IPS-18c (cell line): ENCODE data around the gene C5orf52.

Experiments used
- H3K4me3 ChIP-seq: 2 replicates; pipeline ENCODE4 v1.7.0; 2013; ENCODE audit warnings: low read depth, mild to moderate bottlenecking, low read length, moderate library complexity; ENCODE audit not compliant: insufficient read depth
- H3K9me3 ChIP-seq: one replicate; pipeline ENCODE4 v1.6.1; 2013; ENCODE audit warnings: mild to moderate bottlenecking, low read length, moderate library complexity; ENCODE audit not compliant: control insufficient read depth, insufficient read depth

The C5orf52 gene

DNA sequence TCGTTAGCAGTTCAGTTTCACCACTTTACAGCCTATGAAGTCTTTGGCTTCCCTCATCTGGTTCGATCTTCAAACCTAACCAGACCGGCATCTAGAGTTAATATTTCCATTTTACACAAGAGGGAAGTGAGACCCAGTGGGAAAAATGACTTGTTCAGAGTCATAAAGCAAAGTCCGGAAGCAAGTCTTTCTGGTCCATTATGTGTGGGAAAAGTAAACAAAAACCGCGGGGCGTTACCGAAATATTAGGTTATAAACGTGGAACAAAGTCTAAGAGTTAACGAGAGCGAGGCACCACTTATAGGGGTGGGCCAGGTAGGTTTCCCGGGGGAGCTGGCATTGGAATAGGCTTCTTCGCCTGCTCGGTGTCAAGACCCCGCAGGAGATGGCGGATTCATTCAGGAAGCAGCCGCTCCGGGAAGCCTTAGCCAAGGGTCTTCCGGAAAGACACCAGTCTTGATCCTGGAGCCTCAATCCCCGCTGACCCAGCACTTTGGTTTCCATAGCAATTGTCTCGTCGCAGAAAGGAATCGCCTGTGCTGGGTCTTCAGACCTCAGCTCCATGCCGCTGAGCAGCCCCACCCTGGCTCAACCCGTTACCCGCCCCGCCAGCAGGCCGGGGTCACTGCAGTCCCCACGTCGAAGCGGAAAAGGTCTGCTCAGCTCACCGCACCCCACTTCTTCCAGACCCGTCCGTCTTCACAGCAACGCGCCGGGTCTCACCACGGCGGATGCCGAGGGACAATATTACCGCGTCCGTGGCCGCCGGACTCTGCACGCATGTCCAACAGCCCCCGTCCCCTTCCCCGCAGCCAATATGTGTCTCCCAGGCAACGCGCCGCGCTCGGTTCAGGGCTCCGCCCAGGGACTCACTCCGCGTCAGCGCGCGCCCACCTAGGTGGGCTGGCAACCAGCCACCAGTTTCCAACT is at the start of gene C5orf52:
Gene C5orf52, plus strand, starts transcription at position 872 of the 930 bp plus-strand sequence. CDS start 82 bp downstream, outside the sequence.
- Histone ChIP-seq H3K4me3 (peak within 1 kb of the TSS; percentile 64), H3K9me3 (no peaks in the 10 kb centered on the region)

DNA sequence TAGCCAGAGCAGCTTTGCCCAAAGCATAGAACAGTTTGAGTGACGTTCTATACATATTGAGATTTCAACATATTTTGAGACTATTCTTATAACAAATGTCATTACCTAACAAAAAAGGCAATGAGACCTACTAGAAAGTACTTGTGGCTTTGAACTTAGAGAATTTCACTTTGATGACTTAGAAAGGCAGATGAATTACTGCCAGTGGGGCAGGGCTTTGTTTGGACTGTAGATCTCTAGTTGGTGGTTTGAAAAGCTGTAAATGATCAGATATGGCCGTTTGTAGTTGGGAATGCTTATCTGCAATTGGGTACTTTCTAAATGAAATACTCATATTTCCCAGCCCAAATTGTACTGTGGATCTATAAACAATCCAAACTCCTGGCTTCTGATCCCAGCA is 47.2 kb upstream of the C5orf52 start:
- H3K4me3 ChIP-seq: no peak overlapping the region
- H3K9me3 ChIP-seq: no peaks in the 10 kb centered on the region

DNA sequence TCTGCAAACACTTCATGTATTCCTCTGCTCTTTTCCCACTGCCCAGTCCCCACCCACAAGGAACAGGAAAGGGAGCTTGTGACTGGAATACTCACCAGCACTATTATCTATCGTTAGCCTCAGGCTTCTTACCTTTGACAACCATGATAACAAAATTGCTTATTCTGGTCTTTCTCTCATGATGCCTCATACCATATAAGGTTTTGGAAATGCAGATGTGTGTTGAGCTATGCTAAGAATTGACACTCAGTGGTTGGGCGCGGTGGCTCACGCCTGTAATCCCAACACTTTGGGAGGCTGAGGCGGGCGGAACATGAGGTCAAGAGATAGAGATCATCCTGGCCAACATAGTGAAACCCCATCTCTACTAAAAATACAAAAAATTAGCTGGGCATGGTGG is 44.5 kb upstream of the C5orf52 start:
- Histone ChIP-seq H3K9me3 (no peaks in the 10 kb centered on the region), H3K4me3 (no peak overlapping the region)

DNA sequence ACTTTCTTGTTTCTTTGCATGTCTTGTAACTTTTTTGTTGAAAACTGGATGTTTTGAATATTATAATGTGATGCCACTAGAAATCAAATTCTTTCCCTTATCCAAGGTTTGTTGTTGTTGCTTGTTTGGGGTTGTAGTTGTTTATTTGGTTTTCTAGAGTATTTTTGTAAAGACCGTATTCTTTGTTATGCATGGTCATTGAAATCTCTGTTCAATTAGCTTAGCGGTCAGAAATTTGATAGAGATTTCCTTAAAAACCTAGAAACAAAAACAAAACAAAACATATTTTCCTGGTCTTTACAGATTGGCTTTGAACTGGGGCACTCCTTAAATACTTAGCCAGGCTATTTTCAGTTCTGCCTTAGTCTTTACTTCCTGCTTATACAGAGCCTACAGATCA is 41.0 kb upstream of the C5orf52 start:
- Histone ChIP-seq H3K9me3 (no peaks in the 10 kb centered on the region), H3K4me3 (no peak overlapping the region)

DNA sequence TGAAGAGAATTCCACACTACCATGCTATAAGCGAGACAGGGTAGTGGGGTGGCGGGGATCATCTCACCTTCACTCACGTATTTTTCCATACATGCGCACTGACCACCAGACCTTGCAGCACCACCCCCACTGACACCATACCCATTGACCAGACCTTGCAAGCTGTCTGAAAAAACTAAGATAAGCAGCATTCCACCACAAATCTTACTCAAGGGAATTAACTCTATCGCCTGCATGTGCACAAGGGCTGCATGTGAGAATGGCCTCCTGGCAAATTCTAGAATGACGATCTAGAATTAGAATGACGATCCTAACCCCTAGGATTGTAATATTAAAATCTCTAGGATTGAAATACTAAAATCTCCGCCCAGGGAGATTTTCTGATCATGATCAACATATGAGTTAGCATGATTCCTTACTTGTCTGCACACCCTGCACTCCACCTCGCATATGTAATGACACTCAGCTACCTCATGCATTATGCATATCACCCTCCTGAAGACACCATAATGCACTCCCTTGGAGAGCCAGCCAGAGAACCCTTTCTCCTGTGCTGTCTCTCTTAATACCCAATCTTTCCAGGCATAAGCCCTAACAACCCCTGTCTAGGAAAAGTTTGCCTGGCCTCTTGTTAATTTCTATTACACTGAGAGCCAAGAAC is 30.8 kb upstream of the C5orf52 start:
- H3K9me3 ChIP-seq: no peaks in the 10 kb centered on the region
- H3K4me3 ChIP-seq: no peak overlapping the region

DNA sequence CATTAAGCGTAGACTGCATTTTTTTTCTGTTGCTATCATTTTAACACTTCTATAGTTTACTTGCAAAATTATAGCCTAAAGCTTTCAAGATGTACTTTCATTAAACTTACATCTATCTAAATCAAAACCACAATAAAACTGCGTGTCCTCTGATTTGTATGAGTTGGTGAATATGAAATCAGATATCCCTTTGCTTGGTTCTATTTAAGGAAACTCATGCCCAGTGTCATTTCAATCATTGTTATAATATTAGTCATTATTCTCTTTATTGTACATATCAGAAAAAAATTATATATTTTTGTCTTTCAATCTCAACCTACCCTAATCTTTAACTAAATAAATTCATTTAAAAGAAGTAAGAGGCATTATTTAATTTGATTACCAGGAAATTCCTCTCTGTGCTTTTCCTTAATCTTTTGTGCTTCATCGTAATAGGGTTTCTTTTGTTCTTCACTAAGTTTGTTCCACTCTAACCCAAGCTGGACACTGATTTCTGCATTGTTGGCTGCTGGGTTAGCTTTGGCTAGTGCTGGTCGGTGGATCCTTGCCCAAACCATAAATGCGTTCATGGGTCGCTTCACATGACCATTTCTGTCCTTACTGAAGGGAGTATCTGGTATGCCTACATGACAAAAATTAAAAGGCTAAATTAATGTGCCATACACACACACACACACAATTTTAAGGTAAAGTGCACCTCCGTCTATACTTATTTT is 22.9 kb upstream of the C5orf52 start:
- Histone ChIP-seq H3K9me3 (no peaks in the 10 kb centered on the region), H3K4me3 (no peak overlapping the region)

DNA sequence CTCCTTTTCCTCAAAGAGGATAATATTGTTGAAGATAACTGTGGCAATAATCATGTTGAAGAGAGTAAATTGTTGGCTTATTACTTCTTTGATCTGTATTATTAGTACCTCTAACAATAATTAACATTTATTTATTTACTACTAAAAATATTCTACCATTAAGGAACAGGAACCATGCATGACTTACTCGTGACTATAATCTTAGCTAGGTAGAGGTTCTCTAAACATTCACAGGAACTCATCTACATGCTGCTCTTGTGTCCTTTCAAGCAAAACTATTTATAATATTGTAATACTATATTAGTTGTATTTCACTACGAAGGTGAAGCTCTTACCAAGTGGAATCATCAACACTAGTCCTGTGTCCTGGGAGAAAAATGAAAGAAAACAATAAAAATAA is 22.2 kb upstream of the C5orf52 start:
- no peak overlapping the region for H3K4me3 ChIP-seq
- peaks cover 2% of the 10 kb centered on the region for H3K9me3 ChIP-seq

DNA sequence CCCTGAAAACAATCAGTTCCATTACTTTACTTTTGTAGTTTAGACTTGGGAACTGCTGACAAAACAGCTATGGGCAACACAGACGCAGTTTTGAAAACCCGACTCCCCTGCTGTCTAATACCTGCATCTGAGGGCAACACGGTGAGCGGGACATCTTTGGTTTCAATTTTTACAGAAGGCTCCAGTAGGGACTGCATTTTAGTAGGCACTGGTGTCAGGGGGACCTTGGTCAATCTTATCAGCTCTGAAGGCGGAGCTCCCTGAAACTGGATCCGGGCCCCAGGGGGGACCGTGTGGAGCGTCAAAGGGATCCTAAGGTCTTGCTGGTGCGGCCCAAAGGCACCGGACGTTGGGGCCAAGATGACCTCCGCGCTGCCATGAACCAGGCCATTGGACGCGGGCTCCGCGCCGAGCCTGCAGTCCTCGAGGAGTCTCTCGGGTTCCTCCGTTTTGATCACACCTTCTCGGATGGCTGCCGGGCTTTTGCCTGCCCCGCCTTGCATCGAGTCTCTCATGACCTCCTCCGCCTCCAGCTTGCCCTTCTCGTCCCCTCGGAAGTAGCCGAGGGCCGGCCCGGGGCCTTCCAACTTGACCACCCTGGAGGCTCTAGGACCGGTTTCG is 20.2 kb upstream of the C5orf52 start:
- Histone ChIP-seq H3K9me3 (peaks cover 2% of the 10 kb centered on the region), H3K4me3 (no peak overlapping the region)

DNA sequence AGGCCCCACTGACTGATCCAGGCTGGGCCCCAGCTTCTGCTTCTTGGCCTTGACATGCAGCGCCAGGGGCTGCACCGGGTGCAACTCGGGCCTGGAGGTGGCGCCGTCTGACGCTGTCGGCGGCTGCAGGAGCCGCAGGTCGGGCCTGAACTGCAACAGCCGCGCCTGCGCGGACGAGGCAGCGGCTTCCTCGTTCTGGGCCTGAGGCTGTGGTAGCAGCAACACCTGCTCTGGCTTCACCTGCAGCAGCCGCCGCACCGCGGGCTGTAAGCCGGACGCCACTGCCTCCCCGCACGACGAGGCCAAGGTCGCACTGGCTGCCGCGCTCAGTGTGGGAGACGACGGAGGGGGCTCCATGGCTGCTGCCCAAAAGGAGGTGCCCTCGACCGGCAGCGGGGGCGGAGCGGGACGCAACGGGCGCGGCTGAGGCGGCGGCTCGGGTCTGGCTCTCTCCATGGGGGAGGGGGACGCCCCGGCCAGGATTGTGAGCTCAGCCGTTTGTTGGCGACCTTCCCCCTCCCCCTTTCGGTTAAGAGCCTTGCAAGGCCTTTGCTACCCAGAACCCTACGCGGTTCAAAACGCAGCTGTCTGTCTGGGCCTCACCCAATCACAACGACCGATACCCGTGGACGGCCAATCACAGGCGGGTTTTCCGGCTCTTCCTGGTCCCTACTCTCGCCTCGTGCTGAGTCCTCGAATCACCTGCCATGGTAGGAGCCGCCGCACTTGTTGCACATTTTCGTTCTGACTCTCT is 19.5 kb upstream of the C5orf52 start:
- Histone ChIP-seq H3K9me3 (peaks cover 2% of the 10 kb centered on the region), H3K4me3 (peak overlapping the region; percentile 36; the same call in 1 of the 2 replicates)

DNA sequence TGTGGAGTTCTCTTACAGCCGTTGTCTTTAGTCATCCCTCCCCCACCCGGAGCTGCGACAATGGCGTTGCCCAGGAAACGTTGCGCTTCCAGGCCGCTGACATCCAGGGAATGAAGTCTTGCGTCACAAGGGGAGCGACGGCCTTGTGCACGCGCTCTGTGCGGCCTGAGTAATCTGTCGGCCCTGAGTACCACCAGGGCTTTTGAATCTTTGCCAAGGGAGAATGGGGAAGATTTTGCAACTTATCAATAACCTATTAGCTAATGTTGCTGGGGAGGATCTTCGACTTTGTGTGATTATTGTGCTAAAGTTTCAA is 19.0 kb upstream of the C5orf52 start, which contains the start of gene SOX30:
Gene SOX30, minus strand, starts transcription at position 62 of the 316 bp plus-strand sequence. CDS start 360 bp downstream, outside the sequence.
- H3K9me3 ChIP-seq: peaks cover 2% of the 10 kb centered on the region
- H3K4me3 ChIP-seq: peak within 1 kb of the TSS; percentile 36; the same call in 1 of the 2 replicates

DNA sequence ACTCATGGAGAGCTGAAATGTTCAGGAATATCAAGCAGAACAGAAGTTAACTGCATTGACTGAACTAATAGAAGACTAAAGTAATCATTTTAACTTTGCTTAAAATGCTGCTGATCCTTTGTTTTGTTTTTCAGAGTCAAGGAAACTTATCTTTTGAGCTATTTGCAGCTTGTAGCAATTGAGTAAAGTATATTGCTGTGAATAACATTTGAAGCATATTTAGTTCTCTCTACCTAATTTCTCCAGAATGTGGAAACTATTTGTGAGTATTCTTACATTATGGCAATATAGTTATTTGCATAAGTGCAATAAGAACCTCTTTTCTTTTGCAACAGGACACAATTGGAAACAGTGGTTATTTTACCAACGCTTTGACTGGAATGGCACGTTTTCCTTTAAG is 13.8 kb upstream of the C5orf52 start:
- Histone ChIP-seq H3K9me3 (peaks cover 5% of the 10 kb centered on the region), H3K4me3 (no peak overlapping the region)

DNA sequence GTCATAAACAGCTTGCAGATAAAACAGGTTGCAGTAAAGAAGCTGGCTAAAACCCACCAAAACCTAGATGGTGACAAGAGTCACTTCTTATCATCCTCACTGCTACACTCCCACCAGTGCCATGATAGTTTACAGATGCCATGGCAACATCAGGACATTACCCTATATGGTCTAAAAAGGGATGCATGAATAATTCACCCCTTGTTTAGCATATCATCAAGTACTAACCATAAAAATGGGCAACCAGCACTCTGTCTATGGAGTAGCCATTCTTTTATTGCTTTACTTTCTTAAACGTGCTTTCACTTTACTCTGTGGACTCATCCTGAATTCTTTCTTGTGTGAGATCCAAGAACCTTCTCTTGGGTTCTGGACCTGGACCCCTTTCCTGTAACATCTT is 12.4 kb upstream of the C5orf52 start:
- H3K9me3 ChIP-seq: peaks cover 3% of the 10 kb centered on the region
- H3K4me3 ChIP-seq: no peak overlapping the region

DNA sequence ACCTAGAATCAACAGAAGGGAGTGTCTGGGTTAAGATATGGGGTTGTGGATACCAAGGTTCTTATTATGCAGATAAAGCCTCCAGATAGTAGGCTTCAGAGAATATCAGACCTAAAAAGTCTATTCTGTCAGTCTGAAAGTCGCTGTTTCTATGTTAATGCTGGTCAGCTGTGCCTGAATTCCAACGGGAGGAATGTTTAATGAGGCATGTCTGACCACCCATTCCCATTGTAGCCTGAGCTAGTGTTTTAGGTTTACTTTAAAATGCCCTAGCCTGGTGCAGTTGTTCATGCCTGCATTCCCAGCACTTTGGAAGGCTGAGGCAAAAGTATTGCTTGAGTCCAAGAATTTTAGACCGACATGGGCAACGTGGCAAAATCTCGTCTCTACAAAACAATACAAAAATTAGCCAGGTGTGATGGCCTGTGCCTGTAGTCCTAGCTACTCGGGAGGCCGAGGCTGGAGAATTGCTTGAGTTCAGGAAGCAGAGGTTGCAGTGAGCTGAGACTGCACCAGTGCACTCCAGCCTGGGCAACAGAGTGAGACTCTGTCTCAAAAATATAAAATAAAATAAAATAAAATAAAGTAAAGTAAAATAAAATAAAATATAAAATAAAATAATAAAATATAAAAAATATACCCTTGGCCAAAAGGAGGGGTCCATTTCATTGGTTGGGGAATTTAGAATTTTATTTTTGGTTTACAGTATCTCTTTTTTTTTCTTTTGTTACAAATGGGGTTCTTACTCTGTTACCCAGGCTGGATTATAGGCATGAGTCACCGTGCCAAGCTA is 11.3 kb upstream of the C5orf52 start:
- no peak overlapping the region for H3K4me3 ChIP-seq
- peaks cover 3% of the 10 kb centered on the region for H3K9me3 ChIP-seq

DNA sequence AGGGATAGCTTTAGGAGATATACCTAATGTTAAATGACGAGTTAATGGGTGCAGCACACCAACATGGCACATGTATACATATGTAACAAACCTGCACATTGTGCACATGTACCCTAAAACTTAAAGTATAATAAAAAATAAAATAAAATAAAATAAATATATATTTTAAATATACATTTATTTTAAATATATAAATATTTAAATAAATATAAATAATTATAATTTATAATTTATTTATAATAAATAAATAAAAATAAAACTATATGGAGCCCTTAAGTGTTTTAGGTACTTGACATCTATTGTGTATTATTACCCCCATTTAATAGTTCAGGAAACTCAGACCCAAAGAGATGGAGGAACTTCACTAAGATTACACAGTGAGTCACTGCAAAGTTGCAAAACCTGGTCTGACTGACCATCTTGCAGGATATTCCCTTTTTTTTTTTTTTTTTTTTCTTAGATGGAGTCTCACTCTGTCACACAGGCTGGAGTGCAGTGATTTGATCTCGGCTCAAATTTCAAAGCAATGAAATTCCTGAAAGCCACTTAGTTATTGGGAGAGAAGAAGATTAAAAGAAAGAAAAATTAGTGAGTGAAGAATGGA is 5.8 kb upstream of the C5orf52 start:
- Histone ChIP-seq H3K9me3 (no peaks in the 10 kb centered on the region), H3K4me3 (no peak overlapping the region)

DNA sequence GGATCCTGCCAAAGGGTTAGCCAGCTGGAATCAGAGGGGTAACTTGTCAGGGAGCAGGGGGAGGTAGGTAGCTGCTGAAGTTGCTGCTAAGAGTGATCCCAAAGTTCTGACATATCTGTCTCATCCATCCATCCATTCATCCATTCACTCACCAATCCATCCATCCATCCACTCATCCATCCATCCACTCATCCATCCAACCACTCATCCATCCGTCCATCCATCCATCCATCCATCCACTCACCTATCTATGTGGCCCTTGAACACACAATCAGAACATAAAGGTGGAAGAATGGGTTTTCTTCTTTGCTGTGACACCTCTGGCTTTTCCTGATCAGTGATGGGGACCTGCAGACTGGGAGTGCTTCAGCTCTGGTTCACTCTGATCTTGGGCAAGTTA is 3.0 kb upstream of the C5orf52 start:
- no peak overlapping the region for H3K4me3 ChIP-seq
- no peaks in the 10 kb centered on the region for H3K9me3 ChIP-seq

DNA sequence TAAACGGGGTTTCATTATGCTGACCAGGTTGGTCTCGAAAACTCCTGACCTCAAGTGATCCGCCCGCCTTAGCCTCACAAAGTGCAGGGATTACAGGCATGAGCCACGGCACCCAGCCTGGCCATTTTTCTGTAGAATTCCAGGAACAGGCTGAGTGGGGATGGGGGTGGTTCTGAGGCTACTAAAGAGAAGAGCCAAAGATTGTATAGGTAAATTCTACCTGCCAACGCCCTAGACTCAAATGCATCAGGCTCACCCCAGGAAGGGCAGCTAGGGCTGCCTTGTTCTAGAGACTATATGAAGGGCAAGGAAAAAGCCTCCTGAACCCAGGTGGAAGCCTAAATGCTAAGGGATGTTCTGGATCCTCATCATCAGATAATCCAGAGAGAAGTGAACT is 1.6 kb upstream of the C5orf52 start:
- H3K9me3 ChIP-seq: no peaks in the 10 kb centered on the region
- H3K4me3 ChIP-seq: no peak overlapping the region
